H1 (cell line): ENCODE measurements around the gene HDAC9. TPM values are rescaled to one million over a fixed set of nuclear protein-coding genes. Genes with fewer than 3 reads are reported as not detected.
"Not testable (repeated sequence)": the region's sequence is repeated elsewhere in the genome, so short reads cannot be mapped to it uniquely, and the experiment has no call there.

ENCODE experiments used
- CTCF ChIA-PET: fragments of 300-600 bp; sonication (Branson Sonifier 250); formaldehyde crosslinking; loops from one replicate; lab custom pipeline; 2021; ENCODE audit not compliant: partially characterized antibody; lab: Charles Lee
- POLR2A ChIA-PET: fragments of 300-600 bp; sonication (Branson Sonifier 250); formaldehyde crosslinking; loops from one replicate; lab custom pipeline; 2021; ENCODE audit warnings: inconsistent platforms; ENCODE audit not compliant: partially characterized antibody; lab: Charles Lee
- DNase-seq, 2 experiments: peaks; one replicate each; pipeline versions ENCODE4 v3.0.0 to v3.0.0-alpha.2; 2010 to 2022; ENCODE audit warnings: low spot score in 2 of 2, low read depth in 1 of 2, mixed read lengths in 1 of 2
- FAIRE-seq: peaks from 2 replicates; lab custom pipeline; 2011; peaks lifted over from hg19 to GRCh38; lab: Jason Lieb, UNC
- H2AFZ ChIP-seq: 2 replicates; pipeline ENCODE4 v1.8.1; 2012; ENCODE audit warnings: low read length, inconsistent platforms
- H2AK5ac ChIP-seq: 2 replicates; pipeline ENCODE4 v1.6.1; 2013; ENCODE audit warnings: low read depth, low read length
- H2BK120ac ChIP-seq: replicated peaks from 2 replicates; pipeline ENCODE3; 2013; ENCODE audit warnings: low read depth, low read length, inconsistent platforms
- H2BK12ac ChIP-seq: 2 replicates; pipeline ENCODE4 v1.6.1; 2013; ENCODE audit warnings: low read depth, low read length
- H2BK15ac ChIP-seq: 2 replicates; pipeline ENCODE4 v1.6.1; 2013; ENCODE audit warnings: low read length
- H2BK20ac ChIP-seq: 2 replicates; pipeline ENCODE4 v1.6.1; 2013; ENCODE audit warnings: low read length
- H2BK5ac ChIP-seq: 2 replicates; pipeline ENCODE4 v1.6.1; 2013; ENCODE audit warnings: low read depth, low read length
- H3K14ac ChIP-seq: 2 replicates; pipeline ENCODE4 v1.6.1; 2013; ENCODE audit warnings: inconsistent platforms; ENCODE audit not compliant: insufficient read length
- H3K18ac ChIP-seq: 2 replicates; pipeline ENCODE4 v1.6.1; 2013; ENCODE audit warnings: low read length; ENCODE audit errors: extremely low read depth
- H3K23ac ChIP-seq: 2 replicates; pipeline ENCODE4 v1.6.1; 2013; ENCODE audit warnings: inconsistent platforms; ENCODE audit not compliant: insufficient read length
- H3K23me2 ChIP-seq: 2 replicates; pipeline ENCODE4 v1.6.1; 2013; ENCODE audit warnings: low read depth, low read length
- H3K27ac ChIP-seq: 2 replicates; pipeline ENCODE4 v1.6.1; 2011; ENCODE audit warnings: low read depth, low read length, inconsistent platforms
- H3K27me3 ChIP-seq, 4 experiments: replicated peaks in 1 of 4; 1 replicate in 1 of 4; 2 replicates in 3 of 4; pipeline versions ENCODE4 v1.6.1 to v1.8.1; 2011 to 2013; ENCODE audit warnings: low read length in 3 of 4, mild to moderate bottlenecking in 3 of 4, inconsistent platforms in 2 of 4, mixed read lengths in 2 of 4, moderate library complexity in 1 of 4; ENCODE audit not compliant: control insufficient read depth in 3 of 4, insufficient read depth in 3 of 4; ENCODE audit errors: extremely low read depth in 1 of 4
- H3K36me3 ChIP-seq, 4 experiments: 2 replicates each; pipeline versions ENCODE4 v1.6.1 to v1.8.1; 2011 to 2013; ENCODE audit warnings: mild to moderate bottlenecking in 4 of 4, low read length in 3 of 4, moderate library complexity in 2 of 4, control low read depth in 1 of 4, inconsistent platforms in 1 of 4; ENCODE audit not compliant: insufficient read depth in 4 of 4, control insufficient read depth in 2 of 4
- H3K4ac ChIP-seq: replicated peaks from 2 replicates; pipeline ENCODE3; 2013; ENCODE audit warnings: low read length, low read depth, mixed read lengths, inconsistent platforms; ENCODE audit not compliant: insufficient read length
- H3K4me1 ChIP-seq, 4 experiments: replicated peaks in 1 of 4; 1 replicate in 1 of 4; 2 replicates in 3 of 4; pipeline versions ENCODE4 v1.6.1 to v1.8.1; 2011 to 2013; ENCODE audit warnings: low read length in 3 of 4, inconsistent platforms in 2 of 4, mixed read lengths in 1 of 4; ENCODE audit not compliant: insufficient read depth in 4 of 4, control insufficient read depth in 3 of 4
- H3K4me2 ChIP-seq, 2 experiments: 2 replicates each; pipeline versions ENCODE4 v1.6.1 to v1.8.1; 2011 to 2013; ENCODE audit warnings: low read depth in 2 of 2, low read length in 2 of 2, control low read depth in 1 of 2, inconsistent platforms in 1 of 2, mild to moderate bottlenecking in 1 of 2; ENCODE audit not compliant: insufficient read depth in 1 of 2
- H3K4me3 ChIP-seq, 4 experiments: fragments of 200-600, 300-600 bp in 1 of 4; sonication (generic), shearing (Covaris generic), sonication (Bioruptor Twin) in 1 of 4; 2 replicates each; pipeline versions ENCODE4 v1.5.1 to v1.8.1; 2011 to 2016; ENCODE audit warnings: low read length in 4 of 4, low read depth in 3 of 4, control low read depth in 2 of 4, inconsistent platforms in 2 of 4, mild to moderate bottlenecking in 2 of 4, mixed read lengths in 1 of 4, moderate library complexity in 1 of 4; ENCODE audit not compliant: insufficient read depth in 2 of 4; ENCODE audit errors: extremely low read depth in 1 of 4
- H3K56ac ChIP-seq: replicated peaks from 2 replicates; pipeline ENCODE3; 2013; ENCODE audit warnings: low read depth, mild to moderate bottlenecking, mixed read lengths, low read length, inconsistent platforms; ENCODE audit not compliant: insufficient read length
- H3K79me1 ChIP-seq: 2 replicates; pipeline ENCODE4 v1.6.1; 2013; ENCODE audit warnings: low read depth, low read length, control low read depth
- H3K79me2 ChIP-seq, 2 experiments: 2 replicates each; pipeline versions ENCODE4 v1.6.1 to v1.8.1; 2012 to 2013; ENCODE audit warnings: low read length in 2 of 2, mild to moderate bottlenecking in 2 of 2, inconsistent platforms in 1 of 2; ENCODE audit not compliant: insufficient read depth in 2 of 2, control insufficient read depth in 1 of 2
- H3K9ac ChIP-seq, 4 experiments: replicated peaks in 1 of 4; 1 replicate in 1 of 4; 2 replicates in 3 of 4; pipeline versions ENCODE4 v1.6.1 to v1.8.1; 2011 to 2013; ENCODE audit warnings: low read depth in 3 of 4, low read length in 3 of 4, control low read depth in 2 of 4, mild to moderate bottlenecking in 2 of 4, moderate library complexity in 2 of 4, inconsistent platforms in 1 of 4; ENCODE audit errors: extremely low read depth in 1 of 4
- H3K9me3 ChIP-seq, 2 experiments: 2 replicates each; pipeline versions ENCODE4 v1.6.1 to v1.8.1; 2012 to 2013; ENCODE audit warnings: mild to moderate bottlenecking in 2 of 2, moderate library complexity in 2 of 2, control low read depth in 1 of 2, inconsistent platforms in 1 of 2, low read depth in 1 of 2, low read length in 1 of 2, mixed read lengths in 1 of 2; ENCODE audit not compliant: insufficient read depth in 2 of 2
- H4K20me1 ChIP-seq, 2 experiments: replicated peaks in 1 of 2; 2 replicates each; pipeline versions ENCODE3 to v1.8.1; 2011 to 2013; ENCODE audit warnings: inconsistent platforms in 2 of 2, low read length in 2 of 2, mild to moderate bottlenecking in 1 of 2; ENCODE audit not compliant: insufficient read depth in 2 of 2, control insufficient read depth in 1 of 2
- H4K5ac ChIP-seq: 2 replicates; pipeline ENCODE4 v1.6.1; 2013; ENCODE audit warnings: low read length, low read depth, mixed read lengths, inconsistent platforms; ENCODE audit not compliant: insufficient read length
- H4K8ac ChIP-seq: 2 replicates; pipeline ENCODE4 v1.8.0; 2013; ENCODE audit warnings: mild to moderate bottlenecking, moderate library complexity, low read length, inconsistent platforms; ENCODE audit not compliant: insufficient read depth; ENCODE audit errors: extremely low read depth
- H4K91ac ChIP-seq: replicated peaks from 2 replicates; pipeline ENCODE3; 2013; ENCODE audit warnings: low read length, mixed read lengths, inconsistent platforms; ENCODE audit not compliant: insufficient read length
- EP300 ChIP-seq, 2 experiments: IDR thresholded peaks; 1 replicate in 1 of 2; 2 replicates in 1 of 2; pipeline ENCODE4 v1.6.1; 2011 to 2012; ENCODE audit warnings: low read depth in 2 of 2, low read length in 2 of 2, mild to moderate bottlenecking in 2 of 2, borderline replicate concordance in 1 of 2, inconsistent platforms in 1 of 2, moderate library complexity in 1 of 2
- RAD21 ChIP-seq, 2 experiments: IDR thresholded peaks in 1 of 2; conservative IDR thresholded peaks in 1 of 2; 2 replicates each; pipeline ENCODE4 v1.6.1; 2011; ENCODE audit warnings: low read depth in 2 of 2, low read length in 2 of 2, improper control_type of control experiment in 1 of 2, inconsistent platforms in 1 of 2, mild to moderate bottlenecking in 1 of 2, moderate library complexity in 1 of 2
- TCF12 ChIP-seq: IDR thresholded peaks from 2 replicates; pipeline ENCODE4 v1.6.1; 2011; ENCODE audit warnings: low read depth, mild to moderate bottlenecking, low read length
- WGBS, 2 experiments: shearing (Covaris generic) in 1 of 2; methylation state at CpG; one replicate each; pipeline versions ENCODE4 v1.1.6 to v1.1.7; 2013 to 2015; ENCODE audit warnings: low lambda C conversion rate in 2 of 2, mixed read lengths in 2 of 2, inconsistent platforms in 1 of 2, low coverage in 1 of 2, missing lambda C conversion rate in 1 of 2; ENCODE audit not compliant: insufficient replicate concordance in 2 of 2, insufficient coverage in 1 of 2, insufficient read length in 1 of 2; ENCODE audit errors: extremely low coverage in 1 of 2, missing lambda C conversion rate in 1 of 2; 5-methylcytosine and 5-hydroxymethylcytosine counted together
- polyA plus RNA-seq, 7 experiments: library from polyadenylated mRNA; depleted of rRNA in 3 of 7; stranded (reverse) in 5 of 7; unstranded in 2 of 7; fragments of >200 nt in 5 of 7; fragments of 200-250 nt in 2 of 7; gene quantifications; 1 replicate in 5 of 7; 2 replicates in 1 of 7; 4 replicates in 1 of 7; pipeline versions ENCODE4 v1.2.1 to v1.2.3, GENCODE V29; 2011 to 2013; ENCODE audit warnings: missing spikeins in 2 of 7, mixed read lengths in 2 of 7
- total RNA-seq: library from RNA; stranded (reverse); fragmentation: NEBNext Ultra II Directional; extraction: Animal tissue kit (Norgen Biotek cat#: 25700); gene quantifications from 2 replicates; pipeline ENCODE4 v1.2.1, GENCODE V29; 2021

Gene HDAC9
- total and polyA plus RNA-seq, 2 of the 8 experiments (the other 6 are each of a cell fraction or from before 2014, with no cell fraction given), result 9.5 to 13.1 TPM

DNA sequence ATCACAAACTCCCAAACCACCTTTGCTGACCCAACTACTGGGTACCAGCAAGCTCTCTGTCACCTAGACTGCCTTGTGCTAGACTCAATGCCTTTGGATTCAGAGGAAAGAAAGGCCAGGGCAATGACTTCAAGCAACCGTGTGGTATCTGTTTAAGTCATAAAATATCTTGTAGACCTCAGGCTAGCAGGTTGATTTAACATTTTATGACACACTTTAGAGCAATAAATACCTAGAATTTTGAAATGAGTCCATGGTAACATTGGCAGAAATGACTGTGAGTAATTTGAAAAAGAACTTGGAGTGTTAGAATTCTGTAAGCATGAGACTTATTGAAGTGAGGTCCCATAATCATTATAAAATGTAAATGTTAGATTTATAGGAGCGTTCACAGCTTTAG is 534.7 kb downstream of the HDAC9 start (continued):
- TF ChIP-seq EP300 (IDR thresholded peaks at IDR 0.05; ENCODE audit: borderline replicate concordance in 1 of 2, low read depth in 2 of 2, low read length in 2 of 2) (no peak), TCF12 (no peak), RAD21 (IDR thresholded peaks at IDR 0.05 in 1 of 2, conservative IDR thresholded peaks at IDR 0.05 in 1 of 2; ENCODE audit: low read depth in 2 of 2, low read length in 2 of 2) (no peak)

DNA sequence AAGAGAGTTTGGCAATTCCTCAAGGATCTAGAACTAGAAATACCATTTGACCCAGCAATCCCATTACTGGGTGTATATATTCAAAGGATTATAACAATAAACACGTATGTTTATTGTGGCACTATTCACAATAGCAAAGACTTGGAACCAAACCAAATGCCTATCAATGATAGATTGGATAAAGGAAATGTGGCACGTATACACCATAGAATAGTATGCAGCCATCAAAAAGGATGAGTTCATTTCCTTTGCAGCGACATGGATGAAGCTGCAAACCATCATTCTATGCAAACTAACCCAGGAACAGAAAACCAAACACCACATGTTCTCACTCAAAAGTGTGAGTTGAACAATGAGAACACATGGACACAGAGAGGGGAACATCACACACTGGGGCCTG is 537.4 kb downstream of the HDAC9 start:
- H3K4me1 ChIP-seq, H3K36me3 ChIP-seq, H3K4me2 ChIP-seq, H3K14ac ChIP-seq, POLR2A ChIA-PET, H2BK20ac ChIP-seq, DNase-seq, H2AK5ac ChIP-seq, H2BK12ac ChIP-seq, H2BK5ac ChIP-seq, H3K27me3 ChIP-seq, H3K9ac ChIP-seq, H2AFZ ChIP-seq, H2BK120ac ChIP-seq, H3K23ac ChIP-seq, H3K23me2 ChIP-seq, H3K79me1 ChIP-seq, H2BK15ac ChIP-seq, H3K18ac ChIP-seq, H4K20me1 ChIP-seq, H4K91ac ChIP-seq, H3K27ac ChIP-seq, H3K4ac ChIP-seq, FAIRE-seq, CTCF ChIA-PET, H3K9me3 ChIP-seq, H3K79me2 ChIP-seq, H3K4me3 ChIP-seq, H4K8ac ChIP-seq, H4K5ac ChIP-seq, H3K56ac ChIP-seq: not testable (repeated sequence)
- 89% methylated on average over 3 of the region's 3 CpGs; no CpG with 5 or more reads in 1 of the 2 experiments for WGBS, 2 experiments
